Pancreas (tissue), 10 donors: ENCODE results near the gene SNAPC4. TPM values are rescaled to one million over a fixed set of nuclear protein-coding genes. Genes with fewer than 3 reads are reported as not detected.

ENCODE experiments used
- ATAC-seq, 4 donors: fragments of 200-7000 bp; cut with Tn5 transposase; one replicate each; pipeline versions ENCODE4 v1.8.0 to v1.9.1; 2020; ENCODE audit warnings: mild to moderate bottlenecking in 4 of 4, moderate library complexity in 4 of 4
- DNase-seq, 6 donors: peaks; one replicate each; pipeline ENCODE4 v3.0.0-alpha.2; 2020
- FAIRE-seq: peaks from 2 replicates; lab custom pipeline; 2012; peaks lifted over from hg19 to GRCh38; lab: Jason Lieb, UNC
- H3K27ac ChIP-seq, 4 donors: fragments of 200-600 bp; sonication (generic); 1 replicate in 3 of 4; 2 replicates in 1 of 4; pipeline versions ENCODE4 v1.5.0 to v1.8.0; 2020
- H3K27me3 ChIP-seq, 4 donors: fragments of 200-600 bp; one replicate each; pipeline ENCODE4 v1.8.0; 2021
- H3K36me3 ChIP-seq, 3 donors: fragments of 200-600 bp; sonication (generic) in 1 of 3; one replicate each; pipeline versions ENCODE4 v1.5.0 to v1.8.0; 2020 to 2021
- H3K4me1 ChIP-seq, 3 donors: fragments of 200-600 bp; one replicate each; pipeline ENCODE4 v1.8.0; 2021
- H3K4me3 ChIP-seq, 4 donors: fragments of 200-600 bp; sonication (generic) in 2 of 4; one replicate each; pipeline versions ENCODE4 v1.5.0 to v1.8.0; 2020 to 2021
- H3K9me3 ChIP-seq, 4 donors: fragments of 200-600 bp; one replicate each; pipeline ENCODE4 v1.8.0; 2021
- WGBS, 2 donors: extraction: QIAGEN DNeasy Blood & Tissue Kit; methylation state at CpG; one replicate each; pipeline ENCODE4 v1.1.7; 2013; 5-methylcytosine and 5-hydroxymethylcytosine counted together
- intact Hi-C, 3 donors: fragments of 100-400 bp; cut with DNase I; formaldehyde crosslinking; loops; one replicate each; pipeline versions ENCODE4 v1.11.1 to v1.14.2; 2022
- polyA plus RNA-seq, 2 donors: library from polyadenylated mRNA; stranded (reverse); fragments of 200-250 nt; gene quantifications; one replicate each; pipeline ENCODE4 v1.2.3, GENCODE V29; 2013
- total RNA-seq, 6 donors: library from RNA; stranded (reverse); fragmentation: NEBNext Ultra II Directional in 4 of 6; extraction: Animal tissue kit (Norgen Biotek cat#: 25700) in 4 of 6; gene quantifications; one replicate each; pipeline versions ENCODE4 v1.2.1 to v1.2.4, GENCODE V29; 2021 to 2023
- TF ChIP-seq, protein P1 (sequence below), 4 donors: fragments of 200-600 bp; sonication (generic) in 3 of 4; IDR thresholded peaks; one replicate each; pipeline versions ENCODE4 v1.5.0 to v1.8.0; 2021; ENCODE audit warnings: antibody characterized with exemption in 4 of 4
- donor health status: healthy with polysubstance abuse.
- donor health status: DM: no; HTN: no; CAD: no; lungs with moderate emphysema.
- donor health status: DM: no; HTN: no; CAD: no.
- donor health status: control.
- donor health status: control.
- donor health status: Bipolar disorder and iron deficiency.
- donor health status: DM: yes; HTN: yes; CAD: no.
- donor health status: DM: no; HTN: no; CAD: no.
- donor health status: DM: no; HTN: no; CAD: no.
- donor health status: DM: yes; HTN: yes; CAD: no.

The SNAPC4 gene
- total and polyA plus RNA-seq, 8 donors: 3.8 to 22.0 (median 5.2) TPM

DNA sequence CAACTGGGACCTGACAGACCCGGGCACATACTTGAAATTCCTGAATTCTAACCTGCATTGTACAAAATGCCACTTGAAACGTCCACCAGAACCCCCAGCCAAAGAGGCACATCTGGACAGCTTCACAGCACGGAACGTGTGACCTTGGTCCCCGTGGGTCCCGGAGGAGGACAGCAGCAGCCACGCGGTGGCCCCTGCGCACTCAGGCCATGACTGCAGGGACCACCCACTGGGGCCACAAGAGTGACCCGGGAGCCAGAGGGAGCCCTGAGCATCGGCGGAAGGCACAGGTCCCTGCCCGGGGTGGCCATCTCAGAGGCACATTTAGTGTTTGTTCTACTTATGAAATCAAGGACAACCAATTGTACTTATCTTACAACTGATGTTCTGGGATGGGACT lies 2.1 kb upstream of the SNAPC4 start:
- no peak overlapping the region for H3K4me3 ChIP-seq
- no peak overlapping the region for H3K27ac ChIP-seq
- 45 to 49% methylated on average over 13 of the region's 13 CpGs for whole genome bisulfite sequencing, 2 donors
- intact Hi-C loops: loop anchor here in 1 of 3 donors (5.0 kb wide), 1 partner anchor 230 kb away; no protein-coding TSS in a partner anchor
- no peak for ATAC-seq
- H3K36me3 ChIP-seq: peaks cover 0 to 18% (median 4%) of the 10 kb centered on the region in 3 donors
- DNase-seq: peak in 1 of 6 donors; percentile 41
- peaks cover 0 to 11% (median 7%) of the 10 kb centered on the region in 3 donors for H3K4me1 ChIP-seq
- TF ChIP-seq, protein P1, sequence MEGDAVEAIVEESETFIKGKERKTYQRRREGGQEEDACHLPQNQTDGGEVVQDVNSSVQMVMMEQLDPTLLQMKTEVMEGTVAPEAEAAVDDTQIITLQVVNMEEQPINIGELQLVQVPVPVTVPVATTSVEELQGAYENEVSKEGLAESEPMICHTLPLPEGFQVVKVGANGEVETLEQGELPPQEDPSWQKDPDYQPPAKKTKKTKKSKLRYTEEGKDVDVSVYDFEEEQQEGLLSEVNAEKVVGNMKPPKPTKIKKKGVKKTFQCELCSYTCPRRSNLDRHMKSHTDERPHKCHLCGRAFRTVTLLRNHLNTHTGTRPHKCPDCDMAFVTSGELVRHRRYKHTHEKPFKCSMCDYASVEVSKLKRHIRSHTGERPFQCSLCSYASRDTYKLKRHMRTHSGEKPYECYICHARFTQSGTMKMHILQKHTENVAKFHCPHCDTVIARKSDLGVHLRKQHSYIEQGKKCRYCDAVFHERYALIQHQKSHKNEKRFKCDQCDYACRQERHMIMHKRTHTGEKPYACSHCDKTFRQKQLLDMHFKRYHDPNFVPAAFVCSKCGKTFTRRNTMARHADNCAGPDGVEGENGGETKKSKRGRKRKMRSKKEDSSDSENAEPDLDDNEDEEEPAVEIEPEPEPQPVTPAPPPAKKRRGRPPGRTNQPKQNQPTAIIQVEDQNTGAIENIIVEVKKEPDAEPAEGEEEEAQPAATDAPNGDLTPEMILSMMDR (IDR thresholded peaks at IDR 0.05): no peak
- H3K27me3 ChIP-seq: no peaks in the 10 kb centered on the region
- no peaks in the 10 kb centered on the region for H3K9me3 ChIP-seq
- FAIRE-seq: no peak

DNA sequence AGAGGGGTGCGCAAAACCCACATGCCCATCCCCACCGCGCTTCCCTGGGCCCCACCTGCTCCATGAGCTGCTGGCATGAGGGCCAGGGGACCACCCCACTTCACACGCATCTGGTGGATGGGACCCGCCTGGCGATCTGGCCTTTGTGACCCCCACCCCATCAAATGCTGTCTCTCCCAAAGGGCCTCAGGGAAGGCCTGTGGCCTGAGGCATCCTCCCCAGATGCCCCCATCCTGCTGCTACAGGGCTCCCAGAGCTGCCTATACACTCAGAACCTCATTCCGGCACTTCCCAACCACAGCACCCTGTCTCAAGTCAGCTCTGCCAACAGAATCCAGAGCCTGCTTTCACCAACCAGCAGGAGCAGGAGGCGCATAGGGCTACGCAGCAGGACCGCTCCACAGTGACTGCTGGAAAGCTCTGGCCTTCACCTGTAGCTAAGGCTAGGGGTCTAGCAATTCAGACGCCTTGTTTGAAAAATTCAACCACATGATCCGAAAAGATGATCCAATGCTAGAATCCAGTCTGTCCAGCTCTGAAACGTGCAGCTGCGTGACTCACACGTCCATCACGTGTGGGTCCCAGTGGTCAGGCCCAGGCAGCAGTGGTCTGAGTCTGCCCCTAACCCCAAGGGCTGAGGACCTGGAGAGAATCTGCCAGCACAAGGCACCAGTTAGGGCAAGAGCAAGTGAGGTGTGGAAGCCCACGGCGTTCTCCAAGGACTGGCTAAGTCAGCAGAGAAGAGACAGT lies 1.4 kb upstream of the SNAPC4 start:
- intact Hi-C loops: loop anchor here in 1 of 3 donors (5.0 kb wide), 1 partner anchor 231 kb away; no protein-coding TSS in a partner anchor
- FAIRE-seq (no peak), ATAC-seq (no peak), DNase-seq (peak in 2 of 6 donors; percentile 48 to 66)
- peaks cover 0 to 11% (median 7%) of the 10 kb centered on the region in 3 donors for H3K4me1 ChIP-seq
- no peaks in the 10 kb centered on the region for H3K27me3 ChIP-seq
- H3K4me3 ChIP-seq: no peak overlapping the region
- peaks cover 0 to 11% (median 4%) of the 10 kb centered on the region in 3 donors for H3K36me3 ChIP-seq
- no peaks in the 10 kb centered on the region for H3K9me3 ChIP-seq
- H3K27ac ChIP-seq: no peak overlapping the region
- TF ChIP-seq, protein P1 (IDR thresholded peaks at IDR 0.05): no peak
- 78 to 87% methylated on average over 18 of the region's 18 CpGs for WGBS, 2 donors

DNA sequence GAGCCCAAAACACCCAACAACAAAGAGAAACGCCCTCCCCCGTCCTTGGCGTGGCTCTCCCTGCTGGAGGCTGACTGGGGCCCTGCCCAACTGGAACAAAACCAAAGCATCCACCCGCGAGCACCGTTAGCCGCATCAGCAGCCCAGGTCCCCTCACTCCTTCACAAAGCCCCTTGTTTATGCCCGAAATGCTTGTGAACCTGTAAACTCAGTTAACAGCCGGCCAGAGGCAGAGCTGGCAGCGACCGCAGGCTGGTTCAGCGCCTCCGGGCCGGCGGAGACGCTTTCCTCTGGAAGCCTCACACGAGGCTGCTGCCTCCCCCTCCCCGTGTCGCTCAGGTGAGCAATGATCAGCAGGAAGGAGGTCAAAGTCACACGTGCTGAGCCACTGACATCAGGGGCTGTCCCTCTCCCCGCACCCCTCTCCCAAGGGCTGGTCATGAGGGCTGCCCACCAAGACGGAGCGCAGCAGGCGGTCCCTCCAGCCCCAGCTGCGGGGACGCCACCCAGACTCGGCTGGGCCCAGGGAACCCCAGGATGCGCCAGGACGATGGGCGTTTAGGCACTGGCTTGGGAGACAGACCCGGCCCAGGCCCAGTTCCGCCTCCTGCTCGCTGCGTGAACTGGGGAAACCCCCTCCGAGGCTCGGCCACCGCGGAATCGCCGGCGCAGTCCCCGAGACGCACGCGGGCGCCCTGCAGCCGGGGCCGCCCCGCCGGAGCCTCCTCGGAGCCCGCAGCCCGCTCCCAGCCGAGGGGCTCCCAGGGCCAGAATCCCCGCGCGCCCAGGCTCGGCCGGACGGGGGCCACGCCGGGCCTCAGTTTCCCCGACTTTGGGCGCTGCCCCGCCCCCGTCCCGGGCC lies 563 bp downstream of the SNAPC4 start:
- 1% methylated on average over 64 to 67 of the region's 67 CpGs for WGBS, 2 donors
- H3K27ac ChIP-seq: no peak overlapping the region
- H3K27me3 ChIP-seq: no peaks in the 10 kb centered on the region
- intact Hi-C loops: loop anchor here in 1 of 3 donors (5.0 kb wide), 1 partner anchor 233 kb away; no protein-coding TSS in a partner anchor
- FAIRE-seq (no peak), DNase-seq (peak in 4 of 6 donors; percentile 35 to 82 (median 58)), ATAC-seq (peak; percentile 14 to 40 (median 22))
- no peaks in the 10 kb centered on the region for H3K9me3 ChIP-seq
- H3K4me1 ChIP-seq: peaks cover 0 to 11% (median 7%) of the 10 kb centered on the region in 3 donors
- TF ChIP-seq, protein P1 (IDR thresholded peaks at IDR 0.05): no peak
- peaks cover 0 to 23% (median 14%) of the 10 kb centered on the region in 3 donors for H3K36me3 ChIP-seq
- peak overlapping the region; percentile 89 to 99 (median 95) for H3K4me3 ChIP-seq

DNA sequence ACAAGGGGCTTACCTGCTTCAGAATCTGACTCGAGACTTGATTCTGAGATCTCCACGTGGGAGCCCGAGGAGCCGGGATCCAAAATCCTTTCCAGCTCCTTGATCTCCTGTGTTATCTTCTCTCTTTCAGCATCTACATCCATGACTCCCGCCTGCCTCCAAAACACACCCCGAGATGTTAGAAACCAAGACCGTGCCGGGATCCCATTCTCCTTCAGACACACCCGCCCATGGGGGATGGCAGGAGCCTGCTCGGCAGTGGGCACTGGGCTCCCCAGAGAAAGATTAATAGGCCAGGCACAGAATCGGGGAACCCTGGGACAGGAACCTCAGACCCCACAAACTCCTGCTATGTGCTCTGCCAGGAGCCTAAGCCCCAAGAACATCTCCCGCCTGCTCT lies 1.7 kb downstream of the SNAPC4 start:
- H3K27me3 ChIP-seq: no peaks in the 10 kb centered on the region
- WGBS, 2 donors: 84 to 92% methylated on average over 12 of the region's 12 CpGs
- peaks cover 0 to 26% (median 25%) of the 10 kb centered on the region in 3 donors for H3K36me3 ChIP-seq
- H3K9me3 ChIP-seq: no peaks in the 10 kb centered on the region
- intact Hi-C loops: no loop called here
- no peak overlapping the region for H3K4me3 ChIP-seq
- H3K27ac ChIP-seq: no peak overlapping the region
- FAIRE-seq (no peak), ATAC-seq (no peak), DNase-seq (peak in 1 of 6 donors; percentile 56)
- peaks cover 0 to 11% (median 7%) of the 10 kb centered on the region in 3 donors for H3K4me1 ChIP-seq
- TF ChIP-seq, protein P1 (IDR thresholded peaks at IDR 0.05): no peak
